Thyroid gland (tissue), 4 donors: ENCODE results near the gene EML6.
A peak's percentile ranks its signal among the peaks of the same experiment; 100 is the strongest.

ENCODE experiments used
- CTCF ChIP-seq, 6 experiments: fragments of 200-600 bp in 3 of 6; fragments of 450-650 bp in 3 of 6; sonication (generic) in 3 of 6; IDR thresholded peaks; one replicate each; pipeline ENCODE4 v1.5.1; 2016 to 2019; ENCODE audit warnings: antibody characterized with exemption in 6 of 6, mild to moderate bottlenecking in 2 of 6, inconsistent platforms in 1 of 6, moderate library complexity in 1 of 6
- POLR2A ChIP-seq, 2 donors: fragments of 450-650 bp; IDR thresholded peaks; one replicate each; pipeline ENCODE4 v1.6.1; 2017; ENCODE audit warnings: antibody characterized with exemption in 2 of 2, mild to moderate bottlenecking in 2 of 2, moderate library complexity in 1 of 2

- TF ChIP-seq CTCF (IDR thresholded peaks at IDR 0.05) (peak in 1 of 6 experiments; percentile 29), POLR2A (IDR thresholded peaks at IDR 0.05) (peak in 1 of 2 donors; percentile 52)
These were observed 222.1 kb downstream of the EML6 start for GRCh38 chr2:54945391-54946219.
